Neutrophil (primary cell): ENCODE measurements around the gene BORCS5.

Experiments
- H3K27ac ChIP-seq: fragments of 200-600 bp; sonication (generic); 2 replicates; pipeline ENCODE4 v1.5.1; 2016; ENCODE audit warnings: mild to moderate bottlenecking, moderate library complexity
- H3K27me3 ChIP-seq: fragments of 200-600 bp; sonication (generic); 2 replicates; pipeline ENCODE4 v1.6.0; 2016; ENCODE audit warnings: mild to moderate bottlenecking
- H3K36me3 ChIP-seq: fragments of 200-600 bp; sonication (generic); 2 replicates; pipeline ENCODE4 v1.5.1; 2017
- H3K4me1 ChIP-seq, 2 experiments: fragments of 200-600 bp in 1 of 2; sonication (generic) in 1 of 2; 1 replicate in 1 of 2; 2 replicates in 1 of 2; pipeline versions ENCODE4 v1.5.1 to v1.6.1; 2013 to 2016; ENCODE audit warnings: low read depth in 1 of 2, low read length in 1 of 2, mild to moderate bottlenecking in 1 of 2, moderate library complexity in 1 of 2; ENCODE audit not compliant: control insufficient read depth in 1 of 2, insufficient read depth in 1 of 2
- H3K4me3 ChIP-seq, 2 experiments: fragments of 200-600 bp in 1 of 2; sonication (generic) in 1 of 2; 1 replicate in 1 of 2; 2 replicates in 1 of 2; pipeline ENCODE4 v1.5.1; 2013 to 2016; ENCODE audit warnings: low read depth in 1 of 2, low read length in 1 of 2, mild to moderate bottlenecking in 1 of 2, moderate library complexity in 1 of 2
- H3K9me3 ChIP-seq: fragments of 200-600 bp; sonication (generic); 2 replicates; pipeline ENCODE4 v1.5.1; 2016
- CTCF ChIP-seq: fragments of 200-600 bp; sonication (generic); IDR thresholded peaks from 2 replicates; pipeline ENCODE4 v1.5.1; 2016; ENCODE audit warnings: antibody characterized with exemption

The BORCS5 gene

GRCh38 chr12:12326262-12326661 is 30.6 kb upstream of the BORCS5 start:
- H3K27me3 ChIP-seq, result no peaks in the 10 kb centered on the region
- H3K4me3 ChIP-seq, result no peak overlapping the region
- peaks cover 15 to 16% of the 10 kb centered on the region in 2 experiments for H3K4me1 ChIP-seq
- H3K9me3 ChIP-seq, result no peaks in the 10 kb centered on the region
- peak overlapping the region; percentile 47 for H3K27ac ChIP-seq
- TF ChIP-seq CTCF, result no peak
- peaks cover 27% of the 10 kb centered on the region for H3K36me3 ChIP-seq

- H3K27ac ChIP-seq, result peak overlapping the region; percentile 51
- TF ChIP-seq CTCF, result peak; percentile 36
- no peaks in the 10 kb centered on the region for H3K27me3 ChIP-seq
- no peak overlapping the region for H3K4me3 ChIP-seq
- H3K9me3 ChIP-seq, result no peaks in the 10 kb centered on the region
- H3K4me1 ChIP-seq, result peaks cover 15 to 16% of the 10 kb centered on the region in 2 experiments
- H3K36me3 ChIP-seq, result peaks cover 40% of the 10 kb centered on the region
Measured at GRCh38 chr12:12327802-12328201, 29.1 kb upstream of the BORCS5 start.

- Histone ChIP-seq H3K27ac (peak overlapping the region; percentile 36), H3K9me3 (no peaks in the 10 kb centered on the region), H3K4me3 (no peak overlapping the region), H3K27me3 (no peaks in the 10 kb centered on the region), H3K4me1 (peaks cover 47 to 48% of the 10 kb centered on the region in 2 experiments), H3K36me3 (peaks cover 52% of the 10 kb centered on the region)
- no peak for TF ChIP-seq CTCF
Measured at GRCh38 chr12:12331244-12331771, 25.6 kb upstream of the BORCS5 start.

- Histone ChIP-seq H3K4me3 (no peak overlapping the region), H3K27ac (no peak overlapping the region), H3K9me3 (no peaks in the 10 kb centered on the region), H3K36me3 (peaks cover 53% of the 10 kb centered on the region), H3K4me1 (peaks cover 53% of the 10 kb centered on the region in 2 experiments), H3K27me3 (no peaks in the 10 kb centered on the region)
- no peak for TF ChIP-seq CTCF
Measured at GRCh38 chr12:12331896-12332295, 25.0 kb upstream of the BORCS5 start.

- Histone ChIP-seq H3K9me3 (no peaks in the 10 kb centered on the region), H3K27me3 (no peaks in the 10 kb centered on the region), H3K27ac (peak overlapping the region; percentile 93), H3K36me3 (peaks cover 56% of the 10 kb centered on the region), H3K4me3 (peak overlapping the region in 1 of 2 experiments; percentile 35), H3K4me1 (peaks cover 56 to 57% of the 10 kb centered on the region in 2 experiments)
- TF ChIP-seq CTCF, result no peak
Measured at GRCh38 chr12:12333407-12334366, 23.2 kb upstream of the BORCS5 start.
